ENCODE data around the gene ARHGEF10L.

DNA sequence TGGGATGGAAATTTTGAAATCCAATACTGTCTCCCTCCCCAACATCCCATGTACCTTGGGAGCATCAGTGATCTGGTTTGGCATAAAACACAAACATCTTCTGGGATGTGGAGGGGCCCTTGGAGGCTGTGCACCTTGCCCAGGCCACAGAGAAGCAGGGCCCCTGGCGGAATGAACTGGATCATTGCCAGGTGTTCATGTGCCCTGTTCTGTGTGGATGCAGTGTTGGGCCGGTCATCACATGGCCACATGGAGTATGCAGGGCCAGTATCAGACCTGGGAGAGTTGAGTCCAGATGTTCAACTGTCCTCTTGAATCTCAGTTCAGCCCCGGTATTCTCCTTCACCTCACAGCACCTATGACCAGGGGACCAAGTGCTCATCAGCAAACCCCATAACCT lies 26.9 kb downstream of the ARHGEF10L start:
- TF ChIP-seq POLR2A (IDR thresholded peaks at IDR 0.05) = no peak
- TF ChIP-seq, protein P1, sequence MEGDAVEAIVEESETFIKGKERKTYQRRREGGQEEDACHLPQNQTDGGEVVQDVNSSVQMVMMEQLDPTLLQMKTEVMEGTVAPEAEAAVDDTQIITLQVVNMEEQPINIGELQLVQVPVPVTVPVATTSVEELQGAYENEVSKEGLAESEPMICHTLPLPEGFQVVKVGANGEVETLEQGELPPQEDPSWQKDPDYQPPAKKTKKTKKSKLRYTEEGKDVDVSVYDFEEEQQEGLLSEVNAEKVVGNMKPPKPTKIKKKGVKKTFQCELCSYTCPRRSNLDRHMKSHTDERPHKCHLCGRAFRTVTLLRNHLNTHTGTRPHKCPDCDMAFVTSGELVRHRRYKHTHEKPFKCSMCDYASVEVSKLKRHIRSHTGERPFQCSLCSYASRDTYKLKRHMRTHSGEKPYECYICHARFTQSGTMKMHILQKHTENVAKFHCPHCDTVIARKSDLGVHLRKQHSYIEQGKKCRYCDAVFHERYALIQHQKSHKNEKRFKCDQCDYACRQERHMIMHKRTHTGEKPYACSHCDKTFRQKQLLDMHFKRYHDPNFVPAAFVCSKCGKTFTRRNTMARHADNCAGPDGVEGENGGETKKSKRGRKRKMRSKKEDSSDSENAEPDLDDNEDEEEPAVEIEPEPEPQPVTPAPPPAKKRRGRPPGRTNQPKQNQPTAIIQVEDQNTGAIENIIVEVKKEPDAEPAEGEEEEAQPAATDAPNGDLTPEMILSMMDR (IDR thresholded peaks at IDR 0.05) = no peak

Data from Peyer's patch (tissue), 4 donors.